SK-N-SH treated with all-trans-retinoic acid at 6 μM for 48 hours (cell line): ENCODE data around the gene PDK4.

ENCODE experiments used
- ARNTL ChIP-seq: fragments of 450-650 bp; formaldehyde crosslinking; IDR thresholded peaks from 2 replicates; pipeline ENCODE4 v1.5.0; 2020; ENCODE audit warnings: low read depth, mild to moderate bottlenecking, moderate library complexity, borderline replicate concordance
- BACH2 ChIP-seq: fragments of 250-450 bp; sonication (Bioruptor Pico); IDR thresholded peaks from 2 replicates; pipeline ENCODE4 v1.9.0; 2021; ENCODE audit warnings: mild to moderate bottlenecking, borderline replicate concordance
- CSDC2 ChIP-seq: fragments of 250-450 bp; sonication (Bioruptor Pico); IDR thresholded peaks from 2 replicates; pipeline ENCODE4 v1.5.0; 2020; ENCODE audit warnings: mild to moderate bottlenecking, moderate library complexity
- CSRNP3 ChIP-seq: fragments of 250-450 bp; sonication (Bioruptor Pico); IDR thresholded peaks from 2 replicates; pipeline ENCODE4 v1.5.1; 2021; ENCODE audit warnings: mild to moderate bottlenecking, moderate library complexity
- PATZ1 ChIP-seq: fragments of 250-450 bp; sonication (Bioruptor Pico); IDR thresholded peaks from 2 replicates; pipeline ENCODE4 v1.8.0; 2020; ENCODE audit warnings: mild to moderate bottlenecking, moderate library complexity, borderline replicate concordance
- POU6F1 ChIP-seq: fragments of 250-450 bp; sonication (Bioruptor Pico); IDR thresholded peaks from 2 replicates; pipeline ENCODE4 v1.8.0; 2021; ENCODE audit warnings: low read depth, mild to moderate bottlenecking, moderate library complexity, borderline replicate concordance
- RARB ChIP-seq: fragments of 250-450 bp; sonication (Bioruptor Pico); IDR thresholded peaks from 2 replicates; pipeline ENCODE4 v1.8.0; 2021; ENCODE audit warnings: mild to moderate bottlenecking, moderate library complexity
- TCF4 ChIP-seq: fragments of 250-450 bp; sonication (Bioruptor Pico); IDR thresholded peaks from 2 replicates; pipeline ENCODE4 v1.8.0; 2021; ENCODE audit warnings: mild to moderate bottlenecking, moderate library complexity, borderline replicate concordance
- TSHZ2 ChIP-seq: fragments of 250-450 bp; sonication (Bioruptor Pico); IDR thresholded peaks from 2 replicates; pipeline ENCODE4 v1.5.0; 2020; ENCODE audit warnings: mild to moderate bottlenecking, moderate library complexity
- ZC3H10 ChIP-seq: fragments of 250-450 bp; sonication (Bioruptor Pico); IDR thresholded peaks from 2 replicates; pipeline ENCODE4 v1.5.1; 2021; ENCODE audit warnings: mild to moderate bottlenecking, moderate library complexity
- ZFP3 ChIP-seq: fragments of 250-450 bp; sonication (Bioruptor Pico); IDR thresholded peaks from 2 replicates; pipeline ENCODE4 v1.5.0; 2020; ENCODE audit warnings: mild to moderate bottlenecking, moderate library complexity
- ZFP30 ChIP-seq: fragments of 450-650 bp; formaldehyde crosslinking; IDR thresholded peaks from 2 replicates; pipeline ENCODE4 v1.5.0; 2022; ENCODE audit warnings: mild to moderate bottlenecking, moderate library complexity
- ZNF565 ChIP-seq: fragments of 450-650 bp; formaldehyde crosslinking; conservative IDR thresholded peaks from 2 replicates; pipeline ENCODE4 v1.5.0; 2020; ENCODE audit warnings: low read depth, mild to moderate bottlenecking, moderate library complexity
- ZNF8 ChIP-seq: fragments of 450-650 bp; formaldehyde crosslinking; IDR thresholded peaks from 2 replicates; pipeline ENCODE4 v1.5.0; 2020; ENCODE audit warnings: mild to moderate bottlenecking, moderate library complexity

- TF ChIP-seq ZFP3 (no peak), PATZ1 (CRISPR knock-in tag) (no peak), TCF4 (CRISPR knock-in tag) (no peak), CSRNP3 (CRISPR knock-in tag) (no peak), BACH2 (CRISPR knock-in tag) (no peak), ZFP30 (CRISPR knock-in tag) (no peak), ARNTL (CRISPR knock-in tag) (no peak), POU6F1 (no peak), TSHZ2 (CRISPR knock-in tag) (no peak), ZNF565 (CRISPR knock-in tag) (no peak), ZNF8 (CRISPR knock-in tag) (no peak), ZC3H10 (CRISPR knock-in tag) (no peak), CSDC2 (CRISPR knock-in tag) (no peak), RARB (no peak)
Measured at GRCh38 chr7:95636140-95636940, 40.0 kb upstream of the PDK4 start.
